Skeletal muscle cell (primary cell): ENCODE results near the gene KDM2B.
"Not testable (repeated sequence)": the region's sequence is repeated elsewhere in the genome, so short reads cannot be mapped to it uniquely, and the experiment has no call there.

Source experiments
- DNase-seq: peaks from one replicate; pipeline ENCODE4 v3.0.0-alpha.2; 2010; ENCODE audit warnings: low read depth
- H3K4me3 ChIP-seq: 2 replicates; pipeline ENCODE4 v1.5.1; 2011; ENCODE audit warnings: low read depth, mild to moderate bottlenecking, control low read depth, low read length, moderate library complexity

The KDM2B gene

GRCh38 chr12:121413917-121414316 is 166.9 kb downstream of the KDM2B start:
- no peak for DNase-seq
- no peak overlapping the region for H3K4me3 ChIP-seq

DNA sequence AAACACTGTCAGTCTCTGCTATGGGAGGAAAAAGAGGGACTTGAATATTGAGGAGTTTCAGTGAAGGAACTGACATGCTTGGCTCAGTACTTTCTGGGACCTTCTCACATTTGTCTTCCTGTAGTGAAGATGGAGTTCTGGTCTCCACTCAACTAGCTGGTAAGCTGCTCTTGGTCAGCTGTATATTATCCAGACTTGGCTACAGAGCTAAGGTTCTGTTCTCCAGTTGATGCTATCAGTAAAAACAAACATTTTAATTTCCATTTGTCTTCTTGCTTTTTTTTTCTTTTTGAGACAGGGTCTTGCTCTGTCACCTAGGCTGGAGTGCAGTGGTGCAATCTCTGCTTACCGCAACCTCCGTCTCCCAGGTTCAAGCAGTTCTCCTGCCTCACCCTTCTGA is 175.6 kb downstream of the KDM2B start:
- no peak for DNase-seq
- no peak overlapping the region for H3K4me3 ChIP-seq

GRCh38 chr12:121404734-121405133 is 176.1 kb downstream of the KDM2B start:
- DNase-seq = no peak

DNA sequence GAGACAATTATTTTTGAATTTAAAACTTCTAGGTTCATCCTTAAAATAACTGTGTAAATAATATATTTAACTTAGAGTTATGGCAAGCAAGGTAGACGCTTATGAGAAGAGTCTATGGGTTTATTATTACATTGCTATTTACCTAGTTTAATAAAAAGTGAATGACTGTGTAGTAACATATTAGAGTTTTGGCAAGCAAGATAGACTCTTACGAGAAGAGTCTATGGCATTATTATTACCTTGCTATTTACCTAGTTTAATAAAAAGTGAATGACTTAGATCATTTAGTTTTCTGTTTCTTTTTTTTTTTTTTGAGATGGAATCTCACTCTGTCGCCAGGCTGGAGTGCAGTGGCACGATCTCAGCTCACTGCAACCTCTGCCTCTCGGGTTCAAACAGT is 177.1 kb downstream of the KDM2B start:
- no peak overlapping the region for H3K4me3 ChIP-seq
- no peak for DNase-seq

More at GRCh38 chr12:121404734-121405133, 176.1 kb downstream of the KDM2B start:
- H3K4me3 ChIP-seq = no peak overlapping the region

GRCh38 chr12:121400332-121401139 is 180.3 kb downstream of the KDM2B start:
- peak overlapping the region; percentile 80 for H3K4me3 ChIP-seq
- no peak for DNase-seq

DNA sequence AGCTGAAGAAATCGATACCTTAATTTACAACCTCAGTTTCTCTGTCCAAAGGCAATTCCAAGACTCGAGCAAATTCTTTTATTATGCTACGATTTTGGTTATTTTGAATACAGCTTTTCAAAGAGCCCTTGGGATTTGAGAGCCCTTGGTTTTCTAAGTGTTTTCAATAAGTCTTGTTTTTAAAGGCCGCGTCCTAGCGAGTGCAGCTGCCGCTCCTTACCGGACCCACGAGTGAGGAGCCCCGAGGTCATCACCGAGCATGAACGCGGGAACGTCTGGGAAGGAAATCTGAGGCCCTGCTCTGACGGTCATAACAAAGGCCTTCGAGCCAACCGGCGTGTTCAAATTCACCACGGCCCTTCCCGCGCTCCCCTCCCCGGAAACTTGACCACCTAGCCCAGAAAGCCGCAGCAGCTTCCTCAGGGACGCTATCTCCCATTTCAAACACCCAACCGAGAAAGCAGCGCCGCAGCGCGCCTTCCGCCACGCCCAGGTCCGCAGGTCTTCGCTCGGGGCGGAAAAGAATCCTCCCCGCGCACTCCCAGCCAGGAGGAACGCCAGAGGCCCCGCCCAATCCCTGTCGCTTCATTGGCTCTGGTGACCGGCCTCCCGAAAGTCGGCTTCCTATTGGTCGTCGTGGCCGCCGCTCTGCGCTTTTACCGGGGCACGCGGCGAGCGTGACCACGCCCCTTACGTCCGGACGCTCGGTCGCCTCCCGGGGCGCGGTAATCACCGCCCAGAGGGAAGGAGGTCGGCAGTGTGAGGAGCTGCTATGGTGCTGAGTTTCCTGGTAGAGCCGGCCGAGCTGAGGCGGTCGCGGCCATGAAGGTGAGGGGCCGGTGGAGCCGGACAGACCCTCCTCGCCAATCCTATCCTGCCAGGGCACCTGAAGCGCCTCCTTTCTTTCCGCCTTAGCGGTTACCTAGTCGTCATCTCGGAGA is 181.2 kb downstream of the KDM2B start, which contains the start of gene RNF34:
Gene RNF34 (plus strand): TSS at position 728 of the 941 bp plus-strand sequence. CDS start 95 bp downstream, at position 823.
- peak within 1 kb of the TSS; percentile 80 for H3K4me3 ChIP-seq
- DNase-seq = peak; percentile 92

DNA sequence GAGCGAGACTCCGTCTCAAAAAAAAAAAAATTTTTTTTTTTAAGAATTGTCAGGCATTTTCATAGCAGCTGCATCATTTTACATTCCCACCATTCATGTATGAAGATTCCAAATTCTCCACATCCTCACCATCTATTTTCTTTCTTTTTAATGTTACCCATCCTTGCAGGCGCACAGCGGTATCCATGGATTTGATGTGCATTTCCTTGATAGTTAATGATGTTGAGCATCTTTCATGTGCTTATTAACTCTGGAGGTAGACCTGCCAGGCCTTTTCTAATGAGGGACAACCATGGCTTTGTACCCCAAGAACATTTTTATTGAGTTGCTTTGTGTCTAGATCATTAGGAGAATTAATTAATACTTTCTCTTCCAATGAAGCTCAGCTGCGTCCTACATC is 182.5 kb downstream of the KDM2B start:
- no peak overlapping the region for H3K4me3 ChIP-seq
- no peak for DNase-seq

DNA sequence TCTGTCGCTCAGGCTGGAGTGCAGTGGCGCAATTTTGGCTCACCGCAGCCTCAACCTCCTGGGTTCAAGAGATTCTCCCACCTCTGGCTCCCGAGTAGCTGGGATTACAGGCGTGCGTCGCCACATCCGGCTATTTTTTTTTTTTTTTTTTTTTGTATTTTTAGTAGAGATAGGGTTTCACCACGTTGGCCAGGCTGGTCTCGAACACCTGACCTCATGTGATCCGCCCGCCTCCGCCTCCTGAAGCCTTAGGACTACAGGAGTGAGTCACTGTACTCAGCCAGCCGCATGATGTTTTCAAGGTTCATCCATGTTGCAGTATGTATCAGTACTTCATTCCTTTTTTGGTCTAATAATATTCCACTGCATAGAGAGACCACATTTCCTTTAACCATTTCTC is 183.3 kb downstream of the KDM2B start:
- DNase-seq = no peak
- no peak overlapping the region for H3K4me3 ChIP-seq

DNA sequence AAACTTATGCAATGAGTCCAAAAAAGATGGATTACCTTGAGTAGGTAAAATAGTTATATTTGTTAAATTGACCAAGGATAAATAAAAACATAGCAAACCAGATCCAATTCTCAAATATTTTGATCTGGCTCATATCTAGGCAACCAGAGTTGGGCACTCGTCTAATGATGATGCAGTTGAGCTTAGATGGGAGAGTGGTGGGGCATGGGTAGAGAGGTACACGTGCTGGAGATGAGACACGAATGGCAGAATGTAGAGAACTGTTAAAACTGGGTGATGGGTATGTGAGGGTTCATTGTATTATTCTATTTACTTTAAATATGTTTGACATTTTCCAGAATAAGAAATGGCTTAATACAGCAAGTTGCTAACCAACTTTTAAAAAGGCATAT is 188.5 kb downstream of the KDM2B start:
- H3K4me3 ChIP-seq = no peak overlapping the region
- no peak for DNase-seq

DNA sequence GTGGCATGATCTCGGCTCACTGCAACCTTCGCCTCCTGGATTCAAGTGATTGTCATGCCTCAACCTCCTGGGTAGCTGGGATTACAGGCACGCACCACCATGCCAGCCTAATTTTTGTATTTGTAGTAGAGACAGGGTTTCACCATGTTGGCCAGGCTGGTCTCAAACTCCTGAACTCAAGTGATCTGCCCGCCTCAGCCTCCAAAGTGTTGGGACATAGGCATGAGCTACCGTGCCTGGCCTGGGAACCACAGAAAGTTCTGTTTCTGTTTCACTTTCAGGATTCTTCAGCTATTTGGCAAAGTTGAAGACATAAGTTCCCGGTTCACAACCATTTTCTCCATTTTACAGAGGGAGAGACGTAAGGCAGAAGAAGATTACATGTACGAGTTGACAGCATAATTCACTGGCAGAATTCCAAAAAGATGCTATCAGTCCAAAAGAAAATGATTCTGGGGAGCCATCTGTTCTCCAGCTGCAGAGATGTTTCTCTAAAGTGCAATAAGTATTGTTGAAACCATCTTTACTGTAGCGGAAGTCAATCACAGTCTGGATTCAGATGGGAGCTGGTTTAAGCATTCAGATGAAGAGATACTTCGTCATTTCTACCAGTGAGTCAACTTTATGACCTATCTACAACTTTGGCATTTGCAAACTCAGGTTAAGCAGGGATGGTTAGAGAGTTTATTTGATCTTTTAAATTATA is 189.1 kb downstream of the KDM2B start:
- H3K4me3 ChIP-seq = peak overlapping the region; percentile 17
- DNase-seq = peak; percentile 12

GRCh38 chr12:121390856-121391255 is 190.0 kb downstream of the KDM2B start:
- H3K4me3 ChIP-seq = no peak overlapping the region
- no peak for DNase-seq

GRCh38 chr12:121388421-121388981 is 192.3 kb downstream of the KDM2B start:
- H3K4me3 ChIP-seq = no peak overlapping the region
- DNase-seq = no peak

- not testable (repeated sequence) for DNase-seq, H3K4me3 ChIP-seq
Measured at GRCh38 chr12:121384891-121385290, 195.9 kb downstream of the KDM2B start.

DNA sequence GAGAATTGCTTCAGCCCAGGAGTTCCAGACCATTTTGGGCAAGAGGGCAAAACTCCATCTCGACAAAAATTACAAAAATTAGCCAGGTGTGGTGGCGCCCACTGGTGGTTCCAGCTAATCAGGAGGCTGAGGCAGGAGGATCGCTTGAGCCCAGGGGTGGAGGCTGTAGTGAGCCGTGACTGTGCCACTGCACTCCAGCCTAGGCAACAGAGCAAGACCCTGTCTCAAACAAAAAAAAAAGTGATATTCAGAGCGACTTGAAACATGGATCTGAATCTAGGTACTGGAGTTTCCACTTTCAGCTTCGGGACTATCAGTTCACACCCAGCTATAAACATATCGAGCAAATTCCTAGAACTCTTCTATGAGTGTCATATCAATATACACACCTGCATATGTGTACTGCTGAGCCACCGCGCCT is 197.2 kb downstream of the KDM2B start:
- no peak for DNase-seq
- no peak overlapping the region for H3K4me3 ChIP-seq

GRCh38 chr12:121379945-121380344 is 200.9 kb downstream of the KDM2B start:
- H3K4me3 ChIP-seq = no peak overlapping the region
- DNase-seq = no peak
